Superior temporal gyrus (tissue), 1 donor: ENCODE measurements around the gene KIAA0513.
A peak's percentile ranks its signal among the peaks of the same experiment; 100 is the strongest.
"Not testable (repeated sequence)": the region's sequence is repeated elsewhere in the genome, so short reads cannot be mapped to it uniquely, and the experiment has no call there.

Experiments
- DNase-seq: peaks from one replicate; pipeline ENCODE4 v3.0.0-alpha.2; 2016; ENCODE audit errors: extremely low spot score

The KIAA0513 gene

GRCh38 chr16:85028685-85029407 lies 1.3 kb downstream of the KIAA0513 start:
- DNase-seq, result no peak

- DNase-seq, result no peak
These were observed 1.8 kb downstream of the KIAA0513 start for GRCh38 chr16:85029408-85029784.

GRCh38 chr16:85029981-85030401 lies 2.4 kb downstream of the KIAA0513 start:
- no peak for DNase-seq

- DNase-seq, result no peak
These were observed 3.9 kb downstream of the KIAA0513 start for GRCh38 chr16:85031451-85031850.

- DNase-seq, result not testable (repeated sequence)
These were observed 4.6 kb downstream of the KIAA0513 start for GRCh38 chr16:85032187-85032586.

GRCh38 chr16:85033171-85033570 lies 5.6 kb downstream of the KIAA0513 start:
- DNase-seq, result no peak

- DNase-seq, result no peak
These were observed 7.2 kb downstream of the KIAA0513 start for GRCh38 chr16:85034591-85035433.

GRCh38 chr16:85036236-85037049 lies 8.8 kb downstream of the KIAA0513 start:
- DNase-seq, result no peak

- DNase-seq, result peak; percentile 56
These were observed 9.4 kb downstream of the KIAA0513 start for GRCh38 chr16:85037050-85037410.

GRCh38 chr16:85037721-85038120 lies 10.1 kb downstream of the KIAA0513 start:
- DNase-seq, result no peak

- no peak for DNase-seq
These were observed 13.1 kb downstream of the KIAA0513 start for GRCh38 chr16:85040685-85041084.

GRCh38 chr16:85041219-85042166 lies 13.9 kb downstream of the KIAA0513 start:
- DNase-seq, result no peak

GRCh38 chr16:85042167-85042526 lies 14.6 kb downstream of the KIAA0513 start:
- DNase-seq, result no peak

GRCh38 chr16:85042606-85043005 lies 15.0 kb downstream of the KIAA0513 start:
- DNase-seq, result no peak

GRCh38 chr16:85045077-85045476 lies 17.5 kb downstream of the KIAA0513 start:
- no peak for DNase-seq

- no peak for DNase-seq
These were observed 18.3 kb downstream of the KIAA0513 start for GRCh38 chr16:85045641-85046471.

- no peak for DNase-seq
These were observed 18.9 kb downstream of the KIAA0513 start for GRCh38 chr16:85046472-85046916.

GRCh38 chr16:85046931-85047866 lies 19.6 kb downstream of the KIAA0513 start:
- DNase-seq, result no peak

- DNase-seq, result no peak
These were observed 20.4 kb downstream of the KIAA0513 start for GRCh38 chr16:85047867-85048455.
